Muscle of back (tissue), 11 donors: Measurements from ENCODE around the gene C12orf75. TPM values are rescaled to one million over a fixed set of nuclear protein-coding genes. Genes with fewer than 3 reads are reported as not detected.

Experiments used
- DNase-seq, 3 donors: peaks; one replicate each; pipeline versions ENCODE4 v3.0.0 to v3.0.0-alpha.2; 2013
- polyA plus RNA-seq, 10 donors: library from polyadenylated mRNA; unstranded; fragments of 120-200 nt; gene quantifications; one replicate each; pipeline ENCODE4 v1.2.1, GENCODE V29; 2013; ENCODE audit not compliant: insufficient read length in 10 of 10

The C12orf75 gene
- polyA plus RNA-seq, 10 donors = 5.1 to 17.0 (median 8.0) TPM

- DNase-seq = no peak
Observed at GRCh38 chr12:105413911-105414487, 83.5 kb downstream of the C12orf75 start.

DNA sequence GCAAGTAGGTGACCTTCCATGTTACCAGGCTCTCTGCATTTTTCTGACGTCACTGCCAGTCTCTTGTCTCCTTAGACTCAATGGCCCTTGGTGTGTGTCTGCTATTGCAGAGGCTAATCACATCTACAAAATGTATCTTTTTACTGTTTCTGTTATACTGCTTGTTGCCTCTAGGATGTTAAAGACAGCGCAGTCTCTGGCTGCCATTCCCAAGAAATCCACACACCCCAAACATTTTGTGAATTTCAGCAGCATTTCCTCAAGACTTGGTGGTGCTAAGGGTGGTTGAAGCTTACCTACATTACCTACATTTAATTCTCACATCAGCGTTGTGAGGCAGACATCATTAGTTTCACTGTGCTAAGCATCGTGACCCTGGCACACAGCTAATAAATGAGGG lies 87.2 kb downstream of the C12orf75 start:
- no peak for DNase-seq

DNA sequence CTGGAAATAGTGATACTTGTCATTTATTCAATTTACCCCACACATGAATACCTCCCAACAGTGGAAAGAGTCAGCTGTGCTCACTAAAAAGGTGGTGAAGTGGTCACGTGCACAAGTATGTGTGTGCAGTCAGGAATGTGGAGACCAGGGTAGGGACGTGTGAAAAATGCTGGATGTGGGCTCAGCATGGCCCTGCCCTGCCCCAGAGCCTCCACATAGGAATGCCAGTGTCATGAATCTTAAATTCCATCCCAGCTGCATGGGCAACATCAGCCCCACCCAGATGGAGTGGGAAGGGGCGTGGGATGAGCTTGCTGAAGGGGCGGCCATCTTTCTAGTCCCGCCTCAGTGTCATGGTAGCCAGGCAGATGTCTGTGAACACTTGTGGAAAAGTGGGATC lies 87.7 kb downstream of the C12orf75 start:
- DNase-seq = peak in 1 of 3 donors; percentile 86

- peak in 2 of 3 donors; percentile 26 to 47 for DNase-seq
Observed at GRCh38 chr12:105418821-105419291, 88.4 kb downstream of the C12orf75 start.

GRCh38 chr12:105419606-105420005 lies 89.1 kb downstream of the C12orf75 start:
- no peak for DNase-seq

GRCh38 chr12:105420046-105420445 lies 89.6 kb downstream of the C12orf75 start:
- DNase-seq = no peak

- peak; percentile 73 to 83 (median 79) for DNase-seq
Observed at GRCh38 chr12:105420659-105421240, 90.3 kb downstream of the C12orf75 start.

Other genes starting within 250 kb of the C12orf75 start
- gene ALDH1L2, start 246.2 kb upstream of the C12orf75 start, polyA plus RNA-seq = 10 to 100 TPM in 4 of 10 donors, 1 to 10 TPM in 6; 5.2 to 10.7 (median 9.0) TPM
- gene WASHC4, start 223.0 kb upstream of the C12orf75 start, polyA plus RNA-seq = 10 to 100 TPM; 24.0 to 48.9 (median 35.5) TPM
- 10 to 100 TPM; 20.0 to 44.5 (median 29.8) TPM for gene APPL2, start 94.5 kb upstream of the C12orf75 start, polyA plus RNA-seq